GM12864 (cell line): Measurements from ENCODE around the gene SPRR3.

Source experiments
- DNase-seq: peaks from one replicate; pipeline ENCODE4 v3.0.0-alpha.2; 2011; ENCODE audit warnings: low read depth
- H3K4me3 ChIP-seq: 2 replicates; pipeline ENCODE4 v1.5.1; 2011; ENCODE audit warnings: mild to moderate bottlenecking, low read depth, low read length, control low read depth
- CTCF ChIP-seq: IDR thresholded peaks from 2 replicates; pipeline ENCODE4 v1.5.1; 2011; ENCODE audit warnings: low read depth, mild to moderate bottlenecking, moderate library complexity, low read length, control low read depth, inconsistent platforms; ENCODE audit errors: missing control alignments

Gene SPRR3, protein sequence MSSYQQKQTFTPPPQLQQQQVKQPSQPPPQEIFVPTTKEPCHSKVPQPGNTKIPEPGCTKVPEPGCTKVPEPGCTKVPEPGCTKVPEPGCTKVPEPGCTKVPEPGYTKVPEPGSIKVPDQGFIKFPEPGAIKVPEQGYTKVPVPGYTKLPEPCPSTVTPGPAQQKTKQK

GRCh38 chr1:153001382-153001781 lies at the start of gene SPRR3:
Gene SPRR3 (plus strand): TSS chr1:153001749. CDS start chr1:153003021, 1,272 bp downstream.
- no peak for TF ChIP-seq CTCF
- no peak within 1 kb of the TSS for H3K4me3 ChIP-seq
- DNase-seq: no peak

DNA sequence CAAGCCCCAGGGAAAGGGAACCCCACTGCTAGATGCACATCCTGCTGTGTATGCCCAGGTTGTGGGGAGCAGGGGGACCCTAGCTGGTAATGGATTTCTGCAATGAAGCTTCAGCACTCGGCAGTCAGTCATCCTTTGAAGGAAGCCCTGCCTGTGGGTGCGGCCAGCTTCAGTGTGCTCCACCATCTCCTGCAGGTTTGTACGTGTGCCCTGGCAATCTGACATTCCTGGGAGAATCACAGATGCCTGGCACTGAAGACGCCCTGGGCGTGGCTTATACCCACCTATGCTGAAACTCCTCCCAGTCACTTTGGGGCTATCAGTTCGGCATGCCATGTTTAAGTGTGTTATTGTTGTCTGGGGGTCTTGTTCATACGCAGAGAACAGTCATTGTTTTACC lies 47.8 kb upstream of the SPRR3 start:
- H3K4me3 ChIP-seq: no peak overlapping the region
- TF ChIP-seq CTCF: no peak
- no peak for DNase-seq

GRCh38 chr1:152954436-152954835 lies 47.1 kb upstream of the SPRR3 start:
- TF ChIP-seq CTCF: no peak
- no peak overlapping the region for H3K4me3 ChIP-seq
- DNase-seq: no peak

DNA sequence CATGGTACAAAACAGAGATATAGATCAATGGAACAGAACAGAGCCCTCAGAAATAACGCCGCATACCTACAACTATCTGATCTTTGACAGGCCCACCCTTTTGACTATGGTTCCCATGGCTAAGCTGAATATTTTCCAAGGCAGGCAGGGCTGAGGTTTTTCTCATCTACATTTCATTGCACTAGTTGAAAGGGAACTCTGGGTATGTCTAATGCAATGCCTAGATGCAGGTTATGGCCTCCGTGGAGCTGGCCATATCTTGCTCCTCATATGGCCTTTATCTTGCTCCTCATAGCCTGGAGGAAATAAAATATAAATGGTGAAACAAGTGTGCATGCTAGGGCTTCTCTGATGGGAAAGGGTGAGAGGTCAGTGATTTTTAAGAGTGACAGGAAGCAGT lies 44.0 kb upstream of the SPRR3 start:
- DNase-seq: no peak
- no peak overlapping the region for H3K4me3 ChIP-seq
- TF ChIP-seq CTCF: no peak

GRCh38 chr1:152959273-152959672 lies 42.3 kb upstream of the SPRR3 start:
- DNase-seq: no peak
- TF ChIP-seq CTCF: no peak
- no peak overlapping the region for H3K4me3 ChIP-seq

DNA sequence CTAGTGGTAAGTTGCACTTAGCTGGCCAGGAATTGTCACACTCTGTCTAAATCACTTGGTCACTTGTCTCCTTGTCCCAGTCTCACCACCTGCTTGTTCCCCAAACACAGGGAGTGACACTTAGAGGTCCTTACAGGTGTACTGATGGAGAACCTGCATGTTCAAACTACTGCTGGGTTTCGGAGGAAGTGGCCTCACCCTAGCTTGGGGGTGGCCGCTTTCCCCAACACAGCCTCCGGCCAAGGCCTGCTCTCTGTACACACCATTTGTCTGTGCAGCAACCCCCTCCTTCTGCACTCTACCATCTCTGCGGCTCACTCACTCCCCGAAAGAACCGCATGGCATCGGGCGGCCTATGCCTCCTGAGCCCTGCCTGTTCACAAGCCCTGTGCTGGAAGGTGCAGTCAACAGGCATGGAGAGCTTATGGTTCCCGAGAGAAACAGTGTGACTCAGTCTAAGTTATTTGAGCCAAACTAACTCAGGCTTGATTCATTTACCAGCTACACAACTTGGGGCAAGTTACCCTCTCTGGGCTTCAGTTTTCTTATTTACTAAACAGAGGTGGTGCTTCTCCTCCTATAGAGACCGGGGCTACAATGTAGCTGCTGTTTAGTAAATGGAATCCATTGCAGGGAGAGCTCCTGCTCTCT lies 41.6 kb upstream of the SPRR3 start:
- no peak for TF ChIP-seq CTCF

More for the DNA sequence above, 41.6 kb upstream of the SPRR3 start:
- H3K4me3 ChIP-seq: no peak overlapping the region
- no peak for DNase-seq
